Measurements from ENCODE around the gene RPL31.
"Not testable (repeated sequence)": the region's sequence is repeated elsewhere in the genome, so short reads cannot be mapped to it uniquely, and the experiment has no call there.

Gene RPL31

GRCh38 chr2:101026923-101027469 lies 24.9 kb downstream of the RPL31 start:
- no peak for DNase-seq (ENCODE audit: low read depth)

- DNase-seq (ENCODE audit: low read depth) = no peak
Observed at GRCh38 chr2:101027852-101028251, 25.8 kb downstream of the RPL31 start.

DNA sequence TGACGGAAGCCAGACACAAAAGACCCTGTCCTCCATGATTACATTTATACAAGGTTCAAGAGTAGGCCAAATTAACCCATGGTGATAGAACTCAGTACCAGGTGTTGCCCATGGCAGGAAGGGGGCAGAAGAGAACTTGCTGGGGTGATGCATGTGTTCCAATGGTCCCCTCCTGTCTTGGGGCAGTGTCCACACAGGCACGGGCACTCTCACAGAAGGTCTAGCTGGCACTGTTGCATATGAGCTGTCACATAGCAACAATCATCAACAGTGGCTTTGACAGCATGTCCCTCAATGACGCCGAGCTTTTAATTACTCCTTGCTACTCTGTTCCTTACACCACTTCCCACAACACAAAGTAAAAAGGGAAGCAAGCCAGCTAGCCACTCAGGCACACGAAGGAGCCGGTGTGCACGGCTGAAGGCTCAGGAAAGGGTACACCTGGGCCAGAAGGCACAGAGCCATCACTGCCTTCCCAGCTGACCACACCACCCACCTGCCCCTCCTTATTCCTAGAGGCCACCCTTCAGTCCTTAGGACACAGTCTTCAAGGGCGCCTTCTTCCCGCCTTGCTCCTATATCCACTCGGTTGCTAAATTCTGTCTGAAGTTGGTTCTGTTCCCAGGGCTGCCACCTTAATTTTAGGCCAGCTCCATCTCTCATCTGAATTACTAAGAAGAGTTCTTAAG lies 28.9 kb downstream of the RPL31 start:
- no peak for DNase-seq (ENCODE audit: low read depth)

DNA sequence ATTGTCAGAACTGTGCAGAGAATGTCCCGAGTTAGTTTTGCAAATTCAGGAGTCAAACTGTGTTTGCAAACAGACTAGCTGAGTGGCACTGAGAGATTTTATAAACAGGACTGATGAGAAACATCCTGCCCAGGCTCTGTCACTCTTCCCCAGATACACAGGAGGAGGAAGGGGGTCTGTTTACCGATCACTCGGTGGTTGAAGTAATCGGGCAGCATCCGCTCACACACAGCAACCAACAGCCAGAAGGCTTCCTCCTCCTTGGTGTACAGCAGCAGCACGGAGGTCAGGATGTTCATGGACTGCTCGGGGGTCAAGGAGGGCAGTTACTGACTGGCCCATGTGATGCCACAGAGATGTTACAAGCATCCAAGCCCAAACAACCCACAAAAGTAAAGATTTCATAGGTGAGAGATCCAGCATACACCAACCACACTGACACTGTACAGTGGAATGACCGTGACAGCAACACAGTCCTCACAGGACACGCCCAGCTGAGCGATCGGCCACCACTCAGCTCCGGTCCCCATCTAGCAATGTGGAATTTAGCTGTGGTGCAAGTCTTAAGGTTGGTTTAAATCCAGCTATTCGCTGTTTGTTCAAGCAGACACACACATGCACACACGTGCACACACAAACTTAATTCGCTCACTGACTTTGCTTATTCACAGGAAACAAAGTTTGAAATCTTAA lies 30.1 kb downstream of the RPL31 start:
- DNase-seq (ENCODE audit: low read depth) = no peak

DNA sequence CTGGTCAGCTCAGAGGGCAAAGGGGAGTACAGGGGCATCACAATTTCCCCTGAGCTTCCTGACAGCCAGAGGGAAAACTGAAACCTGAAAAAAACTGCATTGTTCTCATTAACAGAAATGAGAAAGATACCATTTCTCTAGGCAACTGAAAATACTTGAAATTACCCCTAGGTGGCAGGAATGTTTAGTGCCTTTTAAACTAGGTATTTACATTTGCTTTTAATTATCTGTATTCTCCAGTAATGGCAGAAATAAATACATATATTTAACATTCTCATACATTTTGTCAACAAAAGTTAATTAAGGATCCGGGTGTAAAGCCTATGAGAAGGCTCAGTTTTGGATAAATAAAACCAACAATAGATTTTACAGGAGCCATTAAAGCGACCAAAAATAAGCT lies 34.5 kb downstream of the RPL31 start:
- DNase-seq (ENCODE audit: low read depth) = peak; percentile 29

GRCh38 chr2:101037161-101037755 lies 35.2 kb downstream of the RPL31 start:
- no peak for DNase-seq (ENCODE audit: low read depth)

- DNase-seq (ENCODE audit: low read depth) = peak; percentile 18
Observed at GRCh38 chr2:101038455-101039255, 36.6 kb downstream of the RPL31 start.

DNA sequence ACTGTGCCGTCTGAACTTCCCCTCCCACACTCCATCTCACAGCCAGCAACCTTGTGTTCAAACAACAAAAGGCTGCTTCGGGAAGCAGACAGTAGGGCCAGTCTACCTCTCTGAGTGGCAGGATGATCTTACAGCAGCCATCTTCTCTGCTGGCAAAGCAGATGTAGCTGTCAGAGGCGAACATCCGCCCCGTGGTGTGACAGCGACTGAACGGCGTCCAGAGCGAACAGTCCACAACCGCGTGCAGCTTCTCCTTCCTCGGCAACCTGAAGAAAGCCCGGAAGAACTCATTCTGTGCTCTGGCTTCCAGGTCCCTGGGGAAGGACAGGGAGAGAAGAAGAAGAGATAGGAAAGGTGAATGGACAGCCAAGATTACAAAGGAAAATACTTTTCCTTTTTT lies 38.0 kb downstream of the RPL31 start:
- no peak for DNase-seq (ENCODE audit: low read depth)

DNA sequence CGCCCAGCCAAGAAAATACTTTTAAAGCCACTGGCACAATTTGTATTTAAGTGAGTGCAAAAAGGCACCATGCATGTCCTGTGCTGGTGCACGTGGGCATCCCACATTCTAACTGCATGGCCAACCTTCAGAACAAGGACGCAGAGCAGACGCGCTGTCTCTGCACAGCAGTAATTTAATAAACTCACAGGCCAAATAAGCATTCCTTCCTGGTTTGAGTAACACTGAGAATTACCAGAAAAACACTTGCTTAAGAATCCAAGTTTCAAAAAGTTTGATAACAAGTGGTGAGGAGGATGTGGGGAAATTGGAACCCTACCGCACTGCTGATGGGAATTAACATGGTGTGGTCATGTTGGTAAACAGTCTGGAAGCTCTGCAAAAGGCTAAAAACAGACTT lies 38.7 kb downstream of the RPL31 start:
- DNase-seq (ENCODE audit: low read depth) = no peak

GRCh38 chr2:101041413-101041812 lies 39.3 kb downstream of the RPL31 start:
- peak; percentile 48 for DNase-seq (ENCODE audit: low read depth)

DNA sequence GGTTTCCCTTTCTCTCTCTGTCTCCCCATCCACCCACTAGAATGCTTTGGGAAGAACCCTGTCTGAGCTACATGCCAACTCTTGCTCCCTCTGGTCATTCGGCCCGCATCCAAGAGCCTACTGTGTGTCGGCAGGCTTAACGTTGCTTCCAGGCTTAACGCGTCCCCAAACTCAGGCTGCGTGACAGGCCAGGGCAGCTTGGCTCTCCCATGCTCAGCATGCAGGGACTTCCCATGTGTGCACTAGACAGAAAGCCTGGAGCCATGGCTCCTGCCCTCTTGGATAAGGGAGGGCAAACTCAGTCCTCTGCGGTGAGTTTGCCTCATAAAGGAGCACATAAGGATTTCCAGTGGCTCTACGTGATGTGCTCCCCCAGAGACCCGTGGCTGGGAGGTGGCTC lies 43.2 kb downstream of the RPL31 start:
- DNase-seq (ENCODE audit: low read depth) = no peak

DNA sequence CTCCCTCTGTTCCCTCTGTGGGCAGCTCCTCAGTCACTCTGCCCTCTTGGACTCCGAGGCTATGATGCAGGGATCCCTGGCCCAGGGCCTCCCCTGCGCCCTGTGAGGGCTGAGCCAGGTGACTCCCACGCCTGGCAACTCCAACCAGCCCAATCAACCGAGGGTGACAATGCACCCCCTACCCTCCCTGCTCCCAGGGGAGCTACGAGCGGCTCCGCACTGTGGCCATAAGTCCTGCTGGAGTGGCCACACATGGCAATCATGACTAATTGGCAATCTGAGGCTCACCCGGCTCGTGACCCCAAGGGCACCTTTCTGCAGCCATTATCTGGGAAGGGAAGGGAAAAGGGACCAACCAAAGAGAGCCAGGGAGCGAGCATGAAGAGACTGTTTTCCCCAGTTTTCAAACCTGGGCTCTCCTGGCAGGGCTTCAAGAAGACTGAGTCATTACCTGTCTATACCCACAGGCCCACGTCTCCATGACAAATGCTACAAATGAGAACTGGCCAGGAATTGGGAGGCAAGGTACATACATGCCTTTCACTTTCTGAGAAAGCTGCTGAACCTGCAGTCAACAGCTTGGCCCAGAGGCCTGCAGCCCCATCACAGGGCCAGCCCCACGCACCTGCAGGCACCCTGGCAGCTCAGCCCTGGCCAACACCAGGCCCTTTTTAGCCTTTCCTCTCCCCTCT lies 45.1 kb downstream of the RPL31 start:
- DNase-seq (ENCODE audit: low read depth) = no peak

DNA sequence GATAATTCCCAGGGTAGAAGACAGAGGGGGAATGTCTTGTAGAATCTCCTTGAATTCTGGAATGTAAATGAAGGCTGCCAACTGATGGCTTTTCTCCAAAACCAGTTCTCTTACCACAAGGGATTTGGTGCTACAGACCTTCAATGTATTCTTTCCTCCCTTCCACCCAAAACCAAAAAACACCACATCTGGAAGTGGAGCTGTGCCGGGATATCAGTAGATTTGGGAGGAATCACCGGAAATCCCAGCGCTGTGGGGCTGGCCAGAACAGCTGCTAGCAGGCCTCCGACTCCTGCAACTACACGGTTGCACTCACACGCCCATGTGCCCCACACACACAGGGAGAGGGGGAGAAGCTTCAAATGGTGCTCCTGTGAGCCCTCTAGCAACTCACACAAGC lies 45.7 kb downstream of the RPL31 start:
- peak; percentile 36 for DNase-seq (ENCODE audit: low read depth)

DNA sequence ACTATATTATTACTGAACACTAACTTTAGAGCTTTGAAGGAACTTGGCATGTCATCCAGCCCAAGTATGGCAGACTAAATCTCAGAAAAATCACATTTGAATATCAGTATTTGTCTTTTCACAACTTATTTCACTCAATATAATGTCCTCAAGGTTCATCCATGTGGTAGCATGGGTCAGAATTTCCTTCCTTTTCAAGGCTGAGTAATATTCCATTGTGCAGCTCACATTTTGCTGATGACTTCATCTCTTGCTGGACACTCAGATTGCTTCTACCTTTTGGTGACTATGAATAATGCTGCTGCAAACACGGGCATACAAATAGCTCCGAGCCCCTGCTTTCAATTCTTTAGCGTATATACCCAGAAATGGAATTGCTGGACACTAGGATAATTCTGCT lies 46.7 kb downstream of the RPL31 start:
- no peak for DNase-seq (ENCODE audit: low read depth)

- DNase-seq (ENCODE audit: low read depth) = not testable (repeated sequence)
Observed at GRCh38 chr2:101050886-101051285, 48.8 kb downstream of the RPL31 start.

GRCh38 chr2:101052147-101052546 lies 50.1 kb downstream of the RPL31 start:
- no peak for DNase-seq (ENCODE audit: low read depth)

- no peak for DNase-seq (ENCODE audit: low read depth)
Observed at GRCh38 chr2:101053117-101053516, 51.0 kb downstream of the RPL31 start.
